Testis (tissue), 2 donors: ENCODE measurements around the gene GPC6.

Experiments used
- CTCF ChIP-seq, 3 experiments: fragments of 450-650 bp in 2 of 3; fragments of 200-600 bp in 1 of 3; sonication (generic) in 1 of 3; IDR thresholded peaks; one replicate each; pipeline ENCODE4 v1.5.1; 2016 to 2019; ENCODE audit warnings: antibody characterized with exemption in 3 of 3, mild to moderate bottlenecking in 2 of 3, moderate library complexity in 1 of 3
- POLR2A ChIP-seq: fragments of 450-650 bp; IDR thresholded peaks from one replicate; pipeline ENCODE4 v1.6.1; 2017; ENCODE audit warnings: antibody characterized with exemption, mild to moderate bottlenecking, moderate library complexity

- no peak for TF ChIP-seq CTCF (IDR thresholded peaks at IDR 0.05)
- no peak for TF ChIP-seq POLR2A
Measured at GRCh38 chr13:93715866-93716265, 489.3 kb downstream of the GPC6 start.
